GM12891 (cell line): ENCODE results near the gene GAN.

Source experiments
- POLR2A ChIP-seq: IDR thresholded peaks from 2 replicates; pipeline ENCODE4 v1.6.1; 2011; ENCODE audit warnings: low read depth, low read length, control low read depth
- POLR2AphosphoS5 ChIP-seq: IDR thresholded peaks from 2 replicates; pipeline ENCODE4 v1.6.1; 2011; ENCODE audit warnings: low read depth, low read length, control low read depth
- POU2F2 ChIP-seq: IDR thresholded peaks from 2 replicates; pipeline ENCODE4 v1.6.1; 2011; ENCODE audit warnings: low read depth, mild to moderate bottlenecking, control low read depth, low read length, moderate library complexity
- SPI1 ChIP-seq: IDR thresholded peaks from 2 replicates; pipeline ENCODE4 v1.6.1; 2011; ENCODE audit warnings: low read depth, low read length, control low read depth
- TAF1 ChIP-seq: IDR thresholded peaks from 2 replicates; pipeline ENCODE4 v1.6.1; 2011; ENCODE audit warnings: low read depth, low read length, control low read depth

- no peak for TF ChIP-seq POLR2AphosphoS5
- no peak for TF ChIP-seq POLR2A
- no peak for TF ChIP-seq SPI1
- TF ChIP-seq TAF1 = no peak
- TF ChIP-seq POU2F2 = no peak
Measured at GRCh38 chr16:81378049-81378448, 63.3 kb downstream of the GAN start.
